ENCODE measurements around the gene ZNF385B. TPM values are rescaled to one million over a fixed set of nuclear protein-coding genes. Genes with fewer than 3 reads are reported as not detected.
"Not testable (repeated sequence)": the region's sequence is repeated elsewhere in the genome, so short reads cannot be mapped to it uniquely, and the experiment has no call there.

Gene ZNF385B
- 1 to 10 TPM; 4.2 to 7.1 (median 6.1) TPM for polyA plus RNA-seq (ENCODE audit: insufficient read depth in 1 of 5, insufficient read length in 5 of 5, low replicate concordance in 1 of 5)
- long read RNA-seq, donor 1, partial matches to known transcripts: 0 of 1 reads
- long read RNA-seq, donor 1, other reads (novel, unspliced or antisense): 0 of 1 reads
- long read RNA-seq, donor 2: 0 reads
- long read RNA-seq, donor 3, partial matches to known transcripts: 0 of 2 reads
- long read RNA-seq, donor 3, other reads (novel, unspliced or antisense): 0 of 2 reads
- long read RNA-seq, donor 4, partial matches to known transcripts: 5 of 6 reads
- long read RNA-seq, donor 4, other reads (novel, unspliced or antisense): 0 of 6 reads
- long read RNA-seq, donor 5, partial matches to known transcripts: 0 of 1 reads
- long read RNA-seq, donor 5, other reads (novel, unspliced or antisense): 0 of 1 reads
- long read RNA-seq, donor 6: 0 reads
- long read RNA-seq, donor 7: 0 reads
- long read RNA-seq, donor 8: 0 reads

DNA sequence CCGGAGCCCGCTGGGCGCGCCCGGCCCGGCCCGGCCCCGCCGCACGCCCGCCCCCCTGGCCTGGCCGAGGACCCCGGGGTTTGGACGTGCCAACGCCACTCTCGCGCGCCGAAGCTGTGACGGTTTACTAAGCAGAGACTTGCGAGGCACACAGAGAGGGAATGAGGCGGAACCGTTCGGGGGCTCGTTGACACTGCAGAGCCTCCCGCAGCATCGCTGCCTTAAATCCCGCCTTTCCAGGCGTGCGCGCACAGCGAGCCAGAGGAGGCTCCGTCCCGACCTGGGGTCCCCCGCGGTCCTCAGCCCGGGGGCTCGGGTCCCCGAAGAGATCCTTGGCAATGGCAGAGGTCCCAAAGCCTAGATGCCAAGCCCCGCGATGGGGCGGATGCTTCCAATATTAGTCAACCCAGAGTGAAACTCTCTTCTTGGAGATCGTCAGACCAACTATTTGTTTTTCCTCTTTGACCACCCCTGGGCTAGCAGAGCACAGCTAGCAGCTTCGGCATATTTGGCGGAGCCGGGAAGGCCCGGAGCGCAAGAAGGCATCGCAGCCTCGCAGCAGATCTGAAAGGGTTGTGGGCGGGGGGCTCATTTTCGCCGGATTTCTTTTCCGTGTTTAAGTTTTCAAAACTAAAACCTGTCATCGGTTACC is at the start of gene ZNF385B:
Gene ZNF385B, minus strand, starts transcription at position 197 of the 652 bp plus-strand sequence.
- DNase-seq: no peak

- DNase-seq: no peak
Observed at GRCh38 chr2:179910735-179911113, 49.3 kb upstream of the ZNF385B start.

DNA sequence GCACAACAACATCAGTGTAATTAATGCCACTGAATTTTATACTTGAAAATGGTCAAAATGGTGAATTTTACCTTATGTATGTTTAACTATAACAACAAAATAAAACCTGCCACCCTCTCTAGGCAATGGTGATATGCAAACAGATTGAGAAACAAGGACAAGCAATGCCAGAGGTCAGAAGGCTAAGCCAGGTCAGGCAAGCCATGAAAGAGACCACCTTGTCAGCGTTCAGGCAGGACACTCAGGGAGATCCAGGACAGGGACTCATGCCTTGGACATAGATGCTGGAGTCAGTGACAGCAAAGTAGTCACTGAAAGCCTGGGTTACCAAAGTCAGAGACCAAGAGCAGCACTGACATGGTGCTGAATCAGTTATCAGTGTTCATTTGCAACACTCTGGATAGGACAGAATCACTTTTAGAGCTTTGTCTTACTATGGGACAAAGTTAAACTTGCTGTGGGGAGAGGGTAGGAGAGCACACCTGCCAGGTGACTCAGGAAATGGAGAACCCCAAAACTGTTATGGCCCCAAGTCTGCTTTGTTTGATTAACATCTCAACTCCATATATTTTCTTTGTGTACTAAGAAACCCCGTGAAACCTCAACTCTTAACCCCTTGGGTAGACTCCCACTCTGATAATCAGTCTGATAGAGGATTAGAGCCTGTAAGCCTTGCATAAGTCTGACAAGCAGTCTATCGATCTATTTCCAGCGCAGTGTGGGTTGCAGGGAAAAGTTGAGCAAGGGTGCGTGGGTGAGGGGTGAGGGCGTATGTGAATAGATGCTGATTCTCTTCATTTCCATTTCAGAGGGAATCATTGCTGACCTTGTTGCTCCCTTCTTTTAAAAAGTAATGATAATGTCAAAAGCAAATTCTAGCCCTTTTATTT is 48.7 kb upstream of the ZNF385B start:
- DNase-seq: no peak

DNA sequence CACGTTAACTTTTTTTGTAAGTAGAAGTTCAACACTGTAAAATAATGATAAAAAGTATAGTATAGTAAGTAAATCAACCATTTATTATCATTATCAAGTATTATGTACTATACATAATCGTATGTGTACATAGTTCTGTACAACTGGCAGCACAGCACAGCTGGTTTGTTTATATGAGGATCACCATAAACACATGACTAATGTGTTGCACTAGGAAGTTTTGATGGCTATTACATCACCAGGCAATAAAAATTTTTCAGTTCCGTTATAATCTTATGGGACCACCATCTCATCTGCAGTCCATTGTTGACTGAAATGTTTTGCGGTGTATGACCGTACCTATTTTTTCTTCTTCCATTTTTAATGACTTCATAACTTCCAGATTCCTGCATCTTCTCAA is 39.2 kb upstream of the ZNF385B start:
- DNase-seq: no peak

DNA sequence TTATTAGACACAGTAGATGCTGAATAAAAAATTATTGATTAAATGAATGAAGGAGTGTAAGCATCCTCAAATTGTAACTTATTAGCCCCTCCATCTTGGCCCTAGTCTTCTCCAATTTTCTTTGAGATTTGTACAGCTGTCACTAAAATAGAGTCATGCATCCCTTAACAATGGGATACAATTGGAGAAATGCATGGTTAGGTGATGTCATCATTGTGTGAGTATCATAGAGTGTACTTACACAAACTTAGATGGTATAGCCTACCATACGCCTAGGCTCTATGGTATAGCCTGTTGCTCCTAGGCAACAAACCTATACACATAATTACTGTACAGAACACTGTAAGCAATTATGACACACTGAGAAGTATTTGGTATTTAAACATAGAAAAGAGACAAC is 38.3 kb upstream of the ZNF385B start:
- no peak for DNase-seq

GRCh38 chr2:179898873-179899272 is 37.5 kb upstream of the ZNF385B start:
- no peak for DNase-seq

DNA sequence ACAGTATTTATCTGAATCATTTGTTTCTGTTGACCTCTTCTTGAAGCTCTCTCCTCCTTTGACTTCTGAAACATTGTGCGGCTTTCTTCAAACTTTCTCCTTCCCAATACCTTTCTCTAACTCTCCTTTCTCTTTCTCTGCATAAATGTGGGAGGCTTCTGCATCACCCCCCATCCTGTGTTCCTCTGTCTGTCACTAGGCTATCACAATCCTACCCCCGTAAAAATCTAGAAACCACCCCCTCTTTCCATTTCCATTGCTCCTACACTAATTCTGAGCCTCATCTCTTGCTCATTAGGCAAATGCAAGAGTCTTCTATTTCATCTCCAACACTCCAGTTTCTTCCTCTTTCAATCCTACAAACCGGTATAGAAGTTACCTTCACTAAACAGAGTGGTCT is 32.2 kb upstream of the ZNF385B start:
- no peak for DNase-seq

DNA sequence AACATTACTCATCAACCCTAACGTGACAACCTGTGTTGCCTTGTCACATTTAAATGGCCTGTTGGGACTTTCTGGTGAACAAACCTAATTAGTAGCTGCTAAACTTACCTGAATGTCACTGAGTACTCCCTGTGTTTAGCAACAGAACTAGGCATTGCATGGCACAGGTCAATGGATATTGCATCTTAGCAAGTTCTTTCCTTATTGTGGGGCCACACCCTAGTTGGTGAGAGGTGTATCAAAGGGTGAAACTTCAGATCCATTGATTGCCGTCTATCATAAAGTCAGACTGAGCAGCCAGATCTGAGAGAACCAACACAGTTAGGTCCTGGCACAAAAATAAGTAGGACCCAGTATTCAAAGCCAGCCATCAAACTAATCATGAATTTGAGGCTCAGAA is 29.8 kb upstream of the ZNF385B start:
- DNase-seq: no peak

DNA sequence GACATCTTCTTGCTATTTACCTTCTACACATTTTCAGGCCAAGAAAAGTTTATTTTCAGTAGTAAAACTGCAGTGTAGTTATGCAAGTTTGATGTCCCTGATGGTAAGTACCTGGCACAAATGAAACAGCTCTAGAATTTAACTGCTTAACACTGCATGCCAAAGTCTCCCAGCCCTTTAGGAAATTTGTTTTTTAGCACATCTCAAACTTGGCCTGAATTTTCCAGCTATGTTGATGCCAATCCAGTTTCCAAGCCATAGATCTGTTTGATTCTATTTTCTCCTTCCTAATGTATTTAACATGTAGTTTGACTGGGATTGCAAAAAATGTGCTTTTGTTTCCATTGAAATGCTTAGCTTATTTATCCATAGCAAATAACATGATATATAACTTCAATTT is 29.3 kb upstream of the ZNF385B start:
- DNase-seq: no peak

DNA sequence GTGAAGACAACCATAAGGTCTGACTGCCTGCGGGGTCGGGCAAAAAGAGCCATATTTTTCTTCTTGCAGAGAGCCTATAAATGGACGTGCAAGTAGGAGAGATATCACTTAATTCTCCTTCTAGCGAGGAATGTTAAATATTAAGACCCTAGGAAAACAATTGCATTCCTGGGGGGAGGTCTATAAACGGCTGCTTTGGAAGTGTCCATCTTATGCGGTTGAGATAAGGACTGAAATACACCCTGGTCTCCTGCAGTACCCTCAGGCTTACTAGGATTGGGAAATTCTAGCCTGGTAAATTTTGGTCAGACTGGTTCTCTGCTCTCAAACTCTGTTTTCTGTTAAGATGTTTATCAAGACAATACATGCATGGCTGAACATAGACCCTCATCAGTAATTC is 27.2 kb upstream of the ZNF385B start:
- DNase-seq: not testable (repeated sequence)

DNA sequence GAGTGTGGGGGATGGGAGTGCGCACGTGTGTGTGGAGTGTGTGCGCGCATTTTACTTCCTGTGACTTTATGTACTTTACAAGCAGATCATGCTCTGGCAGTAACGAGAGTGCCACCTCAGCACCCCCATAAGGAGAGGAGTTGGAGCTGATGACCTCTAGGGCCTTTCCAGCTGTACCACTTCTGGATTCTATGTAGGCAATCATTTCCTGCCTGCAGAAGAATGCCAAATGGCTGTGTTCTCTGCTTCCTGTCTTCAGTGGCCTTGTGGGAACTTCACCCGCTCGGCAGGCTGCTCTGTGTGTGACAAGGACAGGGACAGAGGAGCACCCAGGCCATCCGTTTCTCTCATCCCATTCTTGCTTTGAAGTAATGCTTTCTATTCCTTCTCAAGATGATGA is 22.8 kb upstream of the ZNF385B start:
- DNase-seq: no peak

DNA sequence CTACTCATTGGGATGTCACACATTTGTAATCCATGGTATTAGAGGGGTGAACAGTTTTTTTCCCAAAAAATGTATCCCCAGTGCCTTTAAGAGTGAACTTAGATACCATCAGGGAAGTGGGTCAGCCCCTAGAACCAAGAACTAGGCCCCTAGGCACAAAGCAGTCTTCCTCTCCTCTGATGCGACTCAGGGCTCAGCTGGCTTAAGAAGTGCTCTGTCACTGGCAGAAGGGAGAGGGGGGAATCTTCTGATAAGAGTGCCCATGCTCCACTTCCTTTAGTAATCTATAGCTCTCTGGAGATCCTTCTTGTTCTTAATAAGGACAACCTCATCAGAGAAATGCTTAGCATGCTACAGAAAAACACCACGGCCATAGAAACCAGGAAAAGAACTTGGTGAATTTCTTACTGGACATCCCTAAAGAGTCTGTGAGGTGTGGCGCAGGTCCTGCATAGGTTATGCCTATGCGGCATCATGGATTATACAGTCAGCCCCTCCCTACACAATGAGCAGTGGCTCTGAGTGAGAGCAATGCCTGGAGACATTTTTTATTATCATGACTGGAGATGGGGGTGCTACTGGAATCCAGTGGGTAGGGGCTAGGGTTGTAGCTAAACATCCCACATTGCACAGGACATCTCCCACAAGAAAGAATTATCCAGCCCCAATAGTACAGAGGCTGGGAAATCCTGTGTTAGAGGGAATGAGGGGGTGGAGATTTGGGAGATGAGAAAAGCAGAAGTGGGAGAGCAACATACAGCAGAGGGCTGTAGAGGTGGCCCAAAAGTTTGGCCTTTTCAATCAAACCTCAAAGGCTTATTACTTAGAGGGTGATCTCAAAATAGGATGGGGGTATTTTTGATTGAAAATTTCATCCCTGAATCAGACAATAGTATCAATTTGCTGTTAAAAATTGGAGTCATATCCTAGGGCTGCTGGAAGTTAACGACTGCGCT is 21.7 kb upstream of the ZNF385B start:
- no peak for DNase-seq

GRCh38 chr2:179877601-179878364 is 16.4 kb upstream of the ZNF385B start:
- DNase-seq: no peak

DNA sequence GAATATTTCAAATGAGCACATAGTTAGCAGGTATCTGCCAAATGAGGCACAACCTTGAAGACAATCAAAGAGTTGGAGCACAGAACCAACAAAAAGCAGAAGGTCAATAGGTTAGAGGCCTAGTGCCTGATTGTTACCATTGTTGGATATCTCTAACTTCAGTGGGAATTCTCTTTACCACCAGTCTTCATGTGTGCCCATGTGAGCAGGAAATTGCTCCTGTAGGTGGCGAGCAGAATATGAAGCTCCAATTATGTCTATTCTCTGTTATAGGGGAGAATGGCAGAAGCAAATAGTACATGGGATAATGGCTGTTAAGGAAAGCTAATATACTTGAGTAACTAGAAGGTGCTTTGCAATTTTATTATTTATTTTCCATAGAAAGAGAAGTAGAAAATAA is 14.9 kb upstream of the ZNF385B start:
- no peak for DNase-seq

GRCh38 chr2:179875864-179876263 is 14.5 kb upstream of the ZNF385B start:
- DNase-seq: no peak

- no peak for DNase-seq
Observed at GRCh38 chr2:179862898-179863458, 1.6 kb upstream of the ZNF385B start.

DNA sequence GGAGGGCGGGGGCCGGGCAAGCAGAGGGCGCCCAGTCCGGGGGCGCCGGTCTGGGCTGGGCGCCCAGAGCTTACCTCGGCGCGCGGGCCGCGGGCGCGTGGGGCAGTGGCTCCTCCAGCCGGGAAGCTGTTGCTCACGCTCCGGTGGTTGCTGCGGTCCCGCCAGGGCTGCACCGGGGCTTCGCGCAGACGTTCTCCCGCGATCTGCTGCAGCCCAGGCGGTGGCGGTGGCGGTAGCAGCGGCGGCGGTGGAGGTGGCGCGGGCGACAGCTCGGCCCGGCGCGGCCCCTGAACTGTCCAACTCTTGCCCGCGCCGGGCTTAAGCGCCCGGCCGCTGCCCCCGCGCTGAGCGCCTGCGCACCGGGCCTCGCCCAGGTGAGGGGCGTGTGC is 391 bp downstream of the ZNF385B start:
- no peak for DNase-seq

- DNase-seq: no peak
Observed at GRCh38 chr2:179860255-179861026, 971 bp downstream of the ZNF385B start.

DNA sequence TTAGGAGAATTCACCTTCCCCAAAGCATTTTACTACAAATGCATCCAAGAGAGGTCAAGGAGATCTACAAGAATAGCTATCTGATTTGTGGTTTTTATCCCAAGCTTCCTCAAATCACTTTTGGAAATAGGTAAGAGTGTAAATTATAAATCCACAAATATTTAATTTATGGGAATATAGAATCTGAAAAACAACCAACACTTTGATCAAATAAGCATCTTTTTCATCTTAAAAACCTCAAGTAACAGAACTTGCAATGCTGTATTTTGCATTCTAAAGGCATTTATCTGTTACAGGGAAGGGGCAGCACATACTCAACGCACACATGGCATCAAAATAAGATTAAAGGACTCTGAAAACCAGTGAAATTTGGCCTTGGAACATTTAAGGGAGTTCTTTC is 1.9 kb downstream of the ZNF385B start:
- DNase-seq: no peak
